Measurements from ENCODE around the gene RETNLB. TPM values are rescaled to one million over a fixed set of nuclear protein-coding genes. Genes with fewer than 3 reads are reported as not detected.

The RETNLB gene
- total RNA-seq, 1 donor from 2014 or later, result not detected

- Mint-ChIP-seq H3K4me1 (no peaks in the 10 kb centered on the region), H3K4me3 (no peak overlapping the region), H3K9me3 (no peaks in the 10 kb centered on the region), H3K27ac (no peak overlapping the region), H3K27me3 (peaks cover 8% of the 10 kb centered on the region), H3K36me3 (ENCODE audit: low read depth) (no peaks in the 10 kb centered on the region)
- ChIA-PET CTCF (no interaction called here), POLR2A (no interaction called here)
- DNase-seq, result no peak
- intact Hi-C loops (cut with micrococcal nuclease), result no loop called here
- TF ChIP-seq CTCF (IDR thresholded peaks at IDR 0.05), result no peak
- ATAC-seq (ENCODE audit: low read depth), result no peak
Measured at GRCh38 chr3:108724101-108724500, 33.1 kb downstream of the RETNLB start.

- POLR2A ChIA-PET, result no interaction called here
- DNase-seq (no peak), ATAC-seq (ENCODE audit: low read depth) (no peak)
- Mint-ChIP-seq H3K4me1 (no peaks in the 10 kb centered on the region), H3K4me3 (no peak overlapping the region), H3K27me3 (peaks cover 8% of the 10 kb centered on the region), H3K27ac (no peak overlapping the region), H3K36me3 (ENCODE audit: low read depth) (no peaks in the 10 kb centered on the region), H3K9me3 (no peaks in the 10 kb centered on the region)
- intact Hi-C loops (cut with micrococcal nuclease), result no loop called here
- no peak for TF ChIP-seq CTCF (IDR thresholded peaks at IDR 0.05)
- CTCF ChIA-PET, result no interaction called here
Measured at GRCh38 chr3:108722724-108723123, 34.5 kb downstream of the RETNLB start.

- no peaks in the 10 kb centered on the region for H3K4me1 Mint-ChIP-seq
- no peaks in the 10 kb centered on the region for H3K9me3 Mint-ChIP-seq
- intact Hi-C loops (cut with micrococcal nuclease), result no loop called here
- POLR2A ChIA-PET, result no interaction called here
- ATAC-seq (ENCODE audit: low read depth) (no peak), DNase-seq (no peak)
- H3K36me3 Mint-ChIP-seq (ENCODE audit: low read depth), result no peaks in the 10 kb centered on the region
- TF ChIP-seq CTCF (IDR thresholded peaks at IDR 0.05), result no peak
- CTCF ChIA-PET, result no interaction called here
- H3K4me3 Mint-ChIP-seq, result no peak overlapping the region
- peaks cover 8% of the 10 kb centered on the region for H3K27me3 Mint-ChIP-seq
- H3K27ac Mint-ChIP-seq, result no peak overlapping the region
Measured at GRCh38 chr3:108719178-108719806, 37.9 kb downstream of the RETNLB start.

GRCh38 chr3:108718454-108718853, 38.8 kb downstream of the RETNLB start:
- no peaks in the 10 kb centered on the region for H3K36me3 Mint-ChIP-seq (ENCODE audit: low read depth)
- POLR2A ChIA-PET, result no interaction called here
- no peaks in the 10 kb centered on the region for H3K4me1 Mint-ChIP-seq
- peaks cover 8% of the 10 kb centered on the region for H3K27me3 Mint-ChIP-seq
- intact Hi-C loops (cut with micrococcal nuclease), result no loop called here
- TF ChIP-seq CTCF (IDR thresholded peaks at IDR 0.05), result no peak
- CTCF ChIA-PET, result no interaction called here
- no peak overlapping the region for H3K4me3 Mint-ChIP-seq
- DNase-seq (no peak), ATAC-seq (ENCODE audit: low read depth) (no peak)
- no peak overlapping the region for H3K27ac Mint-ChIP-seq
- H3K9me3 Mint-ChIP-seq, result no peaks in the 10 kb centered on the region

DNA sequence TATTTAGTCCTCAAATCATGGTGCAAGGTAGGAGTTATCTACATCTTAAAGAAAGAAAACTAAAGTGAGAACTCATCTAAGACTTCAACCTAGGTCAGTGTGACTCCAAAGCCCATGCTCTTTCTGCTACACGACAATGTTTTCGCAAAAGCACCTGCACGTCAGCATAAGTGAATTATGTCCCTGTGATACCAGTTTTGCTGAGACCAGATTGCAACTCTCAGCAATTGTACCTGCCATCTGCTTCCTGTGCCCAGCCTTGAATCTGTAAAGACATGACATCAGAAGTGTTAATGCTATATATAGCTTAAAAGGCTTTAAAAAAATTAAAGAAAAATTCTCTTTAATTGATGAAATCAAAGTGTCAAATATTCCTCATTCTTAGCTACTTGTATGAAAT, 43.4 kb downstream of the RETNLB start:
- no peak for DNase-seq
- ChIA-PET CTCF (no interaction called here), POLR2A (no interaction called here)
- ATAC-seq (ENCODE audit: low read depth), result no peak
- Mint-ChIP-seq H3K4me1 (no peaks in the 10 kb centered on the region), H3K36me3 (ENCODE audit: low read depth) (no peaks in the 10 kb centered on the region), H3K9me3 (no peaks in the 10 kb centered on the region), H3K27ac (no peak overlapping the region), H3K27me3 (peaks cover 12% of the 10 kb centered on the region), H3K4me3 (no peak overlapping the region)
- TF ChIP-seq CTCF (IDR thresholded peaks at IDR 0.05), result no peak
- intact Hi-C loops (cut with micrococcal nuclease), result no loop called here
